ENCODE data around the gene PDS5B.
A peak's percentile ranks its signal among the peaks of the same experiment; 100 is the strongest.
"Not testable (repeated sequence)": the region's sequence is repeated elsewhere in the genome, so short reads cannot be mapped to it uniquely, and the experiment has no call there.

PDS5B gene

GRCh38 chr13:32723987-32724386, 137.7 kb downstream of the PDS5B start:
- no peak for DNase-seq (ENCODE audit: extremely low read depth in 1 of 2, low read depth in 1 of 2)

DNA sequence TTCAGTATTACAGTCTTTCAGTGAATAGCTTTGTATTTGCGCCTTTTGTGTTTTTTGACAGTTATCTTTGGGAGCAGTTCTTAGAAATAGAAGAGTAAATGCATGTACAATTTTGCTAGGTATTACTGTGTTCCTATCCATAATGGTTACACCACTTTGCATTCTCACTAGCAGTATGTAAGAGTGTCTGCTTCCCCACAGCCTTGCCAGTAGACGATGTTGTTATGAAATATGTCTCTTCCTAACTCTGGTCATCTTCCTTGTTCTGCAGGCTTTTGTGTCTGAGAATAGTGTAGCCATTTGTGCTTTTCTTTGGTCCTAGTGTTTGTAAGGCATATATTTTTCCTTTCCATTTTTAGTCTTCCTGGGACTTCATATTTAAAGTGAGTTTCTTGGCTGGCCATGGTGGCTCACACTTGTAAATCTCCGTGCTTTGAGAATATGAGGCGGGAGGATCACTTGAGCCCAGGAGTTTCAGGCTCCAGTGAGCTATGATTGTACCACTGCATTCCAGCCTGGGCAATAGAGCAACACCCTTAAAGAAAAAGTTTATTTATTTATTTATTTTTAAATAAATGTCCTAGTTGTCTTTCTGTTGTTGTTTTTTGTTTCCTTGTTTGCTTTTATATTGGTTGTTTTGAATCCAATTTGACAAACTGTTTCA, 140.3 kb downstream of the PDS5B start:
- DNase-seq (ENCODE audit: extremely low read depth in 1 of 2, low read depth in 1 of 2): no peak

DNA sequence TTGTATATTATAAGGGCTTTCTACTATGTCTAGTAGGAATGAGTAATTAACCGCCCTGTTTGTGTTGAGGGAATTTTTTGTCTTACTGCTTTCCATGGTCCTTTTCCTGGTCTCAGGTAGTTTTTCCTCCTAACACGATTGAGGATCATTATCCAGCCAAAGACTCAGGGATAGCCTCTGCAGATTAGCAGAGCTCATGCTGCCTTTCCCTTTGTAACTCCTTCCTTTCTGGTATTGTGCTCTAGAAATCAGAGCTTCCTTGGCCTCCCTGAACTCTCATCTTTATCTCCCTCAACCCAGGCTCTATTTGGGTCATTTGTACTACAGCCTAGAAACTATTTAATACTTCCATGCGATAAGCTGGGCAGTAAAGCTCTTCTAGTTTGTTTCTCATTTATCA, 142.1 kb downstream of the PDS5B start:
- DNase-seq (ENCODE audit: extremely low read depth in 1 of 2, low read depth in 1 of 2): no peak

DNA sequence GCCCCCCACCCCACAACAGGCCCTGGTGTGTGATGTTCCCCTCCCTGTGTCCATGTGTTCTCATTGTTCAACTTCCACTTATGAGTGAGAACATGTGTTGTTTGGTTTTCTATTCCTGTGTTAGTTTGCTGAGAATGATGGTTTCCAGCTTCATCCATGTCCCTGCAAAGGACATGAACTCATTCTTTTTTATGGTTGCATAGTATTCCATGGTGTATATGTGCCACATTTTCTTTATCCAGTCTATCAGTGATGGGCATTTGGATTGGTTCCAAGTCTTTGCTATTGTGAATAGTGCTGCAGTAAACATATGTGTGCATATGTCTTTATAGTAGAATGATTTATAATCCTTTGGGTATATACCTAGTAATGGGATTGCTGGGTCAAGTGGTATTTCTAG, 142.8 kb downstream of the PDS5B start:
- DNase-seq (ENCODE audit: extremely low read depth in 1 of 2, low read depth in 1 of 2): not testable (repeated sequence)

DNA sequence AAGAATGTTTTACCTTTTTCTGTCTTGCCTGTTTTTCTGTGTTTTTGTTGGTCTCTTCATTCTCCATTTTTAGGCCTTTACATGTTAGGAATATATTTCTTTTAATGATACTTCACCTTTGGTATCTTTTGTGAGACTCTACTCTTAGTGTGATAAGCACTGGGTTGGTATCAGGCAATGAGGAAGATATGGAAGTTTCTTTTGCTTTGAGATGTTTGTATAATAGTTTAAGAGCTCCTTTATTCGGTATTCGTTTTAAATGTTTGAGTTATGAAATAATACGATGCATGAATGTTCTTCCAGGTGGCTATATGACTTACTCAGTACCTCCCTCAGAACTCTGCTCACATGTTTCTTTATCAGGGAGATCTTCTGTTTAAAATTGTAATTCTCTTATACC, 144.8 kb downstream of the PDS5B start:
- DNase-seq (ENCODE audit: extremely low read depth in 1 of 2, low read depth in 1 of 2): no peak

- DNase-seq (ENCODE audit: extremely low read depth in 1 of 2, low read depth in 1 of 2): no peak
These were observed 145.3 kb downstream of the PDS5B start for GRCh38 chr13:32731576-32731975.

- no peak for DNase-seq (ENCODE audit: extremely low read depth in 1 of 2, low read depth in 1 of 2)
These were observed 147.4 kb downstream of the PDS5B start for GRCh38 chr13:32733690-32734089.

DNA sequence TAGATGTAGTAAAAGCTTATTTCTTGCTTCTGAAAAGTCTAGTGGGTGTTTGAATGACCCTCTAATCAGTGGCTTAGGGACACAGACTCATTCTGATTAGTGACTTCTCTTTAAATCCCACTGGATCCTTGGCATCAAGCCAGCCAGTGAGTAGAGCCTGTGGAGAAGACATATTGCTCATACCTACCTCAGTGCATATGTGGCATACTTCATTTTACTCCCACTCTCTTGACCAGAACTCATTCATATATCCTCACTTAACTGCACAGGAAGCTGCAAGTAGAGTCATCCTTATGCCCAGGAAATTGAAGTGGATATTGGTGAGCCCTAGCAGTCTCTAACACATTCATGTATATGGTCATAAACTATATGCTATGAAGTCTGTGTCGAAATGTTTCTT, 148.3 kb downstream of the PDS5B start:
- peak in 1 of 2 donors; percentile 11 for DNase-seq (ENCODE audit: extremely low read depth in 1 of 2, low read depth in 1 of 2)

- no peak for DNase-seq (ENCODE audit: extremely low read depth in 1 of 2, low read depth in 1 of 2)
These were observed 149.6 kb downstream of the PDS5B start for GRCh38 chr13:32735859-32736258.

- DNase-seq (ENCODE audit: extremely low read depth in 1 of 2, low read depth in 1 of 2): no peak
These were observed 150.4 kb downstream of the PDS5B start for GRCh38 chr13:32736648-32737047.

- no peak for DNase-seq (ENCODE audit: extremely low read depth in 1 of 2, low read depth in 1 of 2)
These were observed 150.9 kb downstream of the PDS5B start for GRCh38 chr13:32737111-32737571.

DNA sequence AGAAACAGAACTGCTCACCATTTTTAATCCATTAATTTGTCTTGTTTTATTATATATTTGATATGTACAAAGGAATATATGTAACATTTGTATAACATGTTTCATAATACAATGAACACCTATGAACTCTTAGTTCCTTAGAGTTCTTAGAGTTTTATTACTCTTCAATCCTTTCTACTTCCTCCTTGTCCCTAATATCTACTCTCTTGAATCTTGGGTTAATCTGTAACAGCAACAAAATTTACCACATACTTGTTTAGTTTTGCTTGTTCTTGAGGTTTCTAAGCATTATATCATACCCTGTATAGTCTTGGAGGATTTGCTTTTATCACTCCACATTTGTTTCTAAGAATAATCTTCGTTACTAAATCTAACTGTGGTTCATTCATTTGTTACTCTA, 151.4 kb downstream of the PDS5B start:
- no peak for DNase-seq (ENCODE audit: extremely low read depth in 1 of 2, low read depth in 1 of 2)

GRCh38 chr13:32745509-32745908, 159.3 kb downstream of the PDS5B start:
- DNase-seq (ENCODE audit: extremely low read depth in 1 of 2, low read depth in 1 of 2): no peak

DNA sequence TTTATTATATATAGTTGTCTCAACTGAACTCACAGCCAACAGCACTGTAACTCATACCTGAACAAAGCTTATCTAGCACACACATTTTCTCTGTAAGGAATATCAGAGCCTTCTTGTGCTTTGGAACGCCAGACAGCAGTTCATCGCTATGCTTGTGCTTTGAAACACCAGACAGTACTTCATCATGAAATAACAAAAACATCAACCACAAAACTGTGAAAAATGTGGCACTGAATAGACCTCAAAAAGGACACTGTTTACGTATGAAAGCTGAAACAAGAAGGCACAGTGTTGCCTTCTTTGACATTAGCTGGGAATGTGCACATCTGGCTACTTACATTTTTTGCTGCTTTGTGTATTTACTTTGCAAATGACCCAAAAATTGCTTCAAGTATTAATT, 160.2 kb downstream of the PDS5B start:
- DNase-seq (ENCODE audit: extremely low read depth in 1 of 2, low read depth in 1 of 2): no peak

GRCh38 chr13:32748305-32748704, 162.1 kb downstream of the PDS5B start:
- DNase-seq (ENCODE audit: extremely low read depth in 1 of 2, low read depth in 1 of 2): no peak

GRCh38 chr13:32751340-32751739, 165.1 kb downstream of the PDS5B start:
- DNase-seq (ENCODE audit: extremely low read depth in 1 of 2, low read depth in 1 of 2): no peak

- DNase-seq (ENCODE audit: extremely low read depth in 1 of 2, low read depth in 1 of 2): no peak
These were observed 166.1 kb downstream of the PDS5B start for GRCh38 chr13:32752311-32752710.

- DNase-seq (ENCODE audit: extremely low read depth in 1 of 2, low read depth in 1 of 2): no peak
These were observed 166.8 kb downstream of the PDS5B start for GRCh38 chr13:32752997-32753606.

DNA sequence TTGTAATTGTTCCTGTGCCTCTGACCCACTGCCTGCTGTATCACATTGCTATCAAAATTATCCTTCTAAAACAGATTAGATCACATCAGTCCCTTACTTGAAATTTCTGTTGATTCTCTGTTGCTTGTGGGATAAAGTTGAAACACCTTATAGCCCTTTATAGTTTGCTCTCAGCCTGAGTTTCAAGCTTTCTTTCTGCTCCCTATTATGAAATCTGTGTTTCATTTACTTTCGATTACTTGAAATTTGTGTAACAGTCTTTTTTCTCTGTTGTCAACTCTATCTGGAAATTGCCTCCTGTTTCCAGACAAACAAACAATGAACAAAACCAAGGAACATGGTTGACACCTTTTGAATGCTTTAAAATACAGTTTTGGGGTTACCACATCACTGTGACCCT, 167.9 kb downstream of the PDS5B start:
- DNase-seq (ENCODE audit: extremely low read depth in 1 of 2, low read depth in 1 of 2): no peak

DNA sequence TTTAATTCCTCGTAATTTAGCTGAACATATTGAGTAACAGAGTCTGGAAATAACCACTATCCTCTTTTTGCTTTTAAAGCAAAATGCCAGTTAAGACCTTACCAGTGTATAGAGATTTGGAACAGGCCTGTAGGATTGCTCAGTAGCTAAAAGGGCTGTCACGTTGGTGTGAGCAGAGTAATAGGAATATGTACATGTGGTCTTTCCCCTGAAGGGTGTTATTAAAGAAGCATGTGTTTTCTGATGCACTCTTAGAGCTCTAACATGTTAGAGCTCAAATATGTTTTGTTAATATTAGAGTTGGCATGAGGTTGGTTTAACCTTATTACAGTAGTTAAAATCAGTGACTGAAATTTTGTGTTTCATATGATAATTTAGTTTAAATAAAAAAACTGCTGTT, 172.9 kb downstream of the PDS5B start:
- no peak for DNase-seq (ENCODE audit: extremely low read depth in 1 of 2, low read depth in 1 of 2)

- DNase-seq (ENCODE audit: extremely low read depth in 1 of 2, low read depth in 1 of 2): no peak
These were observed 175.2 kb downstream of the PDS5B start for GRCh38 chr13:32761472-32761871.

DNA sequence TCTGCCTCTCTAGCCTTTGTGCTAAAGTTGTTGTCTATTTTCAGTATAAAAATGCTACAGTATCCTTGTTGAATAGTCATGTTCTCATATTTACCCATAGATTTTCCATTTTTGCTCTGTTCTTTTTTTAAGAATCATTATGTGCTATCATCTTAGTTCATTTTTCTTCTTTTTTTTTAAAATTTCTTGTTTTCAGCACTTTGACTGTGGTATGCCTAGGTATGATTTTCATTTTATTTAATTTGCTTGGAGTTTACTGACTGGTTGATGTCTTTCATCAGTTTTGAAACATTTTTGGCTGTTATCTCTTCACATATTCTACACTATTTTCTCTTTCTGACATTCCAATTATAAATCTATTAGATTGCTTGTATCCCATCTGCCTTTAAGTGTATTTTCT, 192.9 kb downstream of the PDS5B start:
- no peak for DNase-seq (ENCODE audit: extremely low read depth in 1 of 2, low read depth in 1 of 2)

DNA sequence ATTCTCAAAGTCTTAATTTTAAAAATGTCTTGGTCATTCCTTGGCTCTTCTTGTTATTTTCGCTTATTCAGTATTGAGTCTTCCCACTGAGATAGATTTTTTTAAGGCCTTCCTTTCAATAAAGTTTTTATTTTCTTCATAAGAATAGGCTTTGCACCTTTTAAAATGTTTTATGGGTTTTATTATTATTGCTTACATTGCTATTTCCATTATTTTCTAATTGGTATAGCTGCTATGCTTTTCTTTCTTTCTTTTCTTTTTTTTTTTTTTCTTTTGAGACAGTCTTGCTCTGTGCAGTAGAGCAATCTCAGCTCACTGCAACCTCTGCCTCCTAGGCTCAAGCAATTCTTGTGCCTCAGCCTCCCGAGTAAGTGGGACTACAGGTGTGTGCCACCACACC, 195.7 kb downstream of the PDS5B start:
- no peak for DNase-seq (ENCODE audit: extremely low read depth in 1 of 2, low read depth in 1 of 2)

Data from stimulated activated CD8-positive, alpha-beta memory T cell treated with anti-CD3 and anti-CD28 coated beads, Interleukin-7, amount 100 ng/mL, for 48 hours (primary cell).